Measurements from ENCODE around the gene BPIFB6. TPM values are rescaled to one million over a fixed set of nuclear protein-coding genes. Genes with fewer than 3 reads are reported as not detected.

BPIFB6 gene
- total RNA-seq, 1 experiment from 2014 or later, result not detected

GRCh38 chr20:33070111-33071053, 38.9 kb downstream of the BPIFB6 start:
- ATAC-seq (no peak), DNase-seq (ENCODE audit: low spot score) (no peak)
- H3K27me3 Mint-ChIP-seq (ENCODE audit: low read depth), result no peaks in the 10 kb centered on the region; the same call in 1 of the 2 replicates
- no peak overlapping the region for H3K4me3 Mint-ChIP-seq
- TF ChIP-seq ZNF121 (CRISPR knock-in tag; IDR thresholded peaks at IDR 0.05) (no peak), E2F5 (CRISPR knock-in tag; IDR thresholded peaks at IDR 0.05) (no peak), NFATC4 (CRISPR knock-in tag; IDR thresholded peaks at IDR 0.05) (no peak), SMAD3 (CRISPR knock-in tag; IDR thresholded peaks at IDR 0.05; ENCODE audit: borderline replicate concordance) (no peak), CREB1 (CRISPR knock-in tag; IDR thresholded peaks at IDR 0.05) (no peak), CDX4 (CRISPR knock-in tag; IDR thresholded peaks at IDR 0.05; ENCODE audit: borderline replicate concordance) (no peak), FOXJ3 (CRISPR knock-in tag; IDR thresholded peaks at IDR 0.05; ENCODE audit: borderline replicate concordance) (no peak)
- no peak overlapping the region for H3K27ac Mint-ChIP-seq
- no peaks in the 10 kb centered on the region for H3K4me1 Mint-ChIP-seq
- CTCF ChIA-PET, result no interaction called here
- peaks cover 5% of the 10 kb centered on the region for H3K9me3 Mint-ChIP-seq
- H3K36me3 Mint-ChIP-seq, result no peaks in the 10 kb centered on the region
- POLR2A ChIA-PET, result no interaction called here

GRCh38 chr20:33071198-33071597, 39.8 kb downstream of the BPIFB6 start:
- DNase-seq (ENCODE audit: low spot score) (no peak), ATAC-seq (no peak)
- no peak overlapping the region for H3K4me3 Mint-ChIP-seq
- POLR2A ChIA-PET, result no interaction called here
- H3K4me1 Mint-ChIP-seq, result no peaks in the 10 kb centered on the region
- no peaks in the 10 kb centered on the region; the same call in 1 of the 2 replicates for H3K27me3 Mint-ChIP-seq (ENCODE audit: low read depth)
- CTCF ChIA-PET, result no interaction called here
- no peak overlapping the region for H3K27ac Mint-ChIP-seq
- peaks cover 5% of the 10 kb centered on the region for H3K9me3 Mint-ChIP-seq
- H3K36me3 Mint-ChIP-seq, result no peaks in the 10 kb centered on the region
- TF ChIP-seq ELF4 (CRISPR knock-in tag; IDR thresholded peaks at IDR 0.05; ENCODE audit: low read depth) (no peak), ESRRA (CRISPR knock-in tag; IDR thresholded peaks at IDR 0.05; ENCODE audit: borderline replicate concordance) (no peak), GTF2I (CRISPR knock-in tag; conservative IDR thresholded peaks at IDR 0.05) (no peak), ZMAT4 (CRISPR knock-in tag; IDR thresholded peaks at IDR 0.05) (no peak), FOXP4 (CRISPR knock-in tag; IDR thresholded peaks at IDR 0.05) (no peak), ZNF121 (CRISPR knock-in tag; IDR thresholded peaks at IDR 0.05) (no peak), RELA (CRISPR knock-in tag; IDR thresholded peaks at IDR 0.05; ENCODE audit: borderline replicate concordance) (no peak), MLX (CRISPR knock-in tag; IDR thresholded peaks at IDR 0.05) (no peak), AR (CRISPR knock-in tag; IDR thresholded peaks at IDR 0.05) (no peak), JAZF1 (CRISPR knock-in tag; IDR thresholded peaks at IDR 0.05) (no peak), NR2C2 (CRISPR knock-in tag; IDR thresholded peaks at IDR 0.05) (no peak), TP53 (CRISPR knock-in tag; IDR thresholded peaks at IDR 0.05) (no peak), ATF6 (CRISPR knock-in tag; IDR thresholded peaks at IDR 0.05) (no peak), PREB (CRISPR knock-in tag; IDR thresholded peaks at IDR 0.05; ENCODE audit: borderline replicate concordance) (no peak), FOXP1 (CRISPR knock-in tag; IDR thresholded peaks at IDR 0.05; ENCODE audit: borderline replicate concordance) (no peak), E2F1 (CRISPR knock-in tag; IDR thresholded peaks at IDR 0.05) (no peak)
